Coronary artery (tissue), 2 donors: Measurements from ENCODE around the gene IL3RA.
"Not testable (repeated sequence)": the region's sequence is repeated elsewhere in the genome, so short reads cannot be mapped to it uniquely, and the experiment has no call there.

Experiments used
- DNase-seq: peaks from one replicate; pipeline ENCODE4 v3.0.0-alpha.2; 2017; ENCODE audit warnings: low spot score
- H3K27ac ChIP-seq, 2 donors: fragments of 200-600 bp; sonication (generic); one replicate each; pipeline ENCODE4 v1.5.1; 2016 to 2019
- H3K4me3 ChIP-seq: fragments of 200-600 bp; sonication (generic); 2 replicates; pipeline ENCODE4 v1.5.1; 2016; ENCODE audit warnings: mild to moderate bottlenecking, moderate library complexity
- TF ChIP-seq, protein P1 (sequence below): fragments of 200-600 bp; sonication (generic); IDR thresholded peaks from one replicate; pipeline ENCODE4 v1.5.1; 2019; ENCODE audit warnings: antibody characterized with exemption

The IL3RA gene

DNA sequence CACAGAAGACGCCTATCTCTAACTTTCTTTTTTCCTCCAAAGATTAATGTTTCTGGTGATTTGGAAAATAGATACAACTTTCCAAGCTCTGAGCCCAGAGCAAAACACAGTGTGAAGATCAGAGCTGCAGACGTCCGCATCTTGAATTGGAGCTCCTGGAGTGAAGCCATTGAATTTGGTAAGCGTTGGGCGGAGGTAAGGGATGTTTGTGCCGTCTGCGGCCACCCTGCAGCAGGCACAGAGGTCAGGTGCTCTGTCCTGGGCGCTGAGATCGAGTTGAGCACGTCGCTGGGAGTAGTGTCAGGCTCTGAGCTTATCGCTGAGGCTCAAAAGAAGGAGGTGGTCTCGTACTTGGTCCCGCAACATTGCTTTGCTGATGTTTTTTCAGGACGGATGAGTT is 36.1 kb upstream of the IL3RA start:
- TF ChIP-seq, protein P1, sequence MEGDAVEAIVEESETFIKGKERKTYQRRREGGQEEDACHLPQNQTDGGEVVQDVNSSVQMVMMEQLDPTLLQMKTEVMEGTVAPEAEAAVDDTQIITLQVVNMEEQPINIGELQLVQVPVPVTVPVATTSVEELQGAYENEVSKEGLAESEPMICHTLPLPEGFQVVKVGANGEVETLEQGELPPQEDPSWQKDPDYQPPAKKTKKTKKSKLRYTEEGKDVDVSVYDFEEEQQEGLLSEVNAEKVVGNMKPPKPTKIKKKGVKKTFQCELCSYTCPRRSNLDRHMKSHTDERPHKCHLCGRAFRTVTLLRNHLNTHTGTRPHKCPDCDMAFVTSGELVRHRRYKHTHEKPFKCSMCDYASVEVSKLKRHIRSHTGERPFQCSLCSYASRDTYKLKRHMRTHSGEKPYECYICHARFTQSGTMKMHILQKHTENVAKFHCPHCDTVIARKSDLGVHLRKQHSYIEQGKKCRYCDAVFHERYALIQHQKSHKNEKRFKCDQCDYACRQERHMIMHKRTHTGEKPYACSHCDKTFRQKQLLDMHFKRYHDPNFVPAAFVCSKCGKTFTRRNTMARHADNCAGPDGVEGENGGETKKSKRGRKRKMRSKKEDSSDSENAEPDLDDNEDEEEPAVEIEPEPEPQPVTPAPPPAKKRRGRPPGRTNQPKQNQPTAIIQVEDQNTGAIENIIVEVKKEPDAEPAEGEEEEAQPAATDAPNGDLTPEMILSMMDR, result no peak
- no peak for DNase-seq
- Histone ChIP-seq H3K27ac (no peak overlapping the region), H3K4me3 (no peak overlapping the region)

DNA sequence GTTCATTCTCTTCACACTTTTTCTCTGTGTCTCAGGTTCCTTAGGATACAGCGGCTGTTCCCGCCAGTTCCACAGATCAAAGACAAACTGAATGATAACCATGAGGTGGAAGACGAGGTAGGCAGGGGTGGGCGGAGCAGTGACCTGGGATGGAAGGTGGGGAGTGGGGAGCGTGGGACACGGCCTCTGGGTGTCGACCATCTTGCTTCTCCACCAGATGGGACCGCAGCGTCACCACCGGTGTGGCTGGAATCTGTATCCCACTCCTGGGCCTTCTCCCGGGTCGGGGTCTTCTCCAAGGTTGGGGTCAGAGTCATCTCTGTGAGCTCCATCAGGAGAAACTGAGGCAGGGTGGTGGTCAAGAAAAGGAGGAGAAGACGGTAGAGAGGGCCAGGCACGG is 31.2 kb upstream of the IL3RA start:
- no peak overlapping the region for H3K27ac ChIP-seq
- H3K4me3 ChIP-seq, result no peak overlapping the region
- DNase-seq, result no peak
- TF ChIP-seq, protein P1, result no peak

DNA sequence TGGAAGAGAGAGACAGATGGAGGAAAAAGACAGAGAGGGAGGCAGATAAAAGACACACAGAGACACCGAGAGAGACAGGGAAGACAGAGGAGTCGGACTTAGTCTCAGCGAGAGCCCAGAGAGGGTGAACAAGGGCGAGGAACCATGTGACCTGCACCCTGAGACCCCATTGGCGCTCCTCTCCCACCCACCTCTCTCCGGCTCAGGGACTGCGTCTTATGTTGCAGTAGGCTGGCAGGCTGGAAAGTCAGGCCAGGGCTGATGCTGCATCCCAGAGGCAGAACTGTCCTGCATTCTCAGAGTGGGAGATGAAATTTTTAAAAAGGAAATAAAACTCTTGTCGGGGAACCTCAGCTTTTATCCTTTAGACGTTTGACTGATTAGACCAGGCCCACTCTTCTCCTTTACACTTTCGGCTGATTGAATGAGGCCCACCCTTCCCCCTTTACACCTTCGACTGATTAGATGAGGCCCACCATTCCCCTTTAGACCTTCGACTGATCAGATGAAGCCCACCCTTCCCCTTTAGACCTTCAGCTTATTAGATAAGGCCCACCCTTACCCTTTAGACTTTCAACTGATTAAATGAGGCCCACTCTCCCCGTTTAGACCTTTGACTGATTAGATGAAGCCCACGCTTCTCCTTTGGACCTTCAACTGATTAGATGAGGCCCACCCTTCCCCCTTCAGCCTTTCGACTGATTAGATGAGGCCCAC is 29.5 kb upstream of the IL3RA start:
- Histone ChIP-seq H3K4me3 (no peak overlapping the region), H3K27ac (no peak overlapping the region)
- DNase-seq, result no peak
- TF ChIP-seq, protein P1, result no peak

DNA sequence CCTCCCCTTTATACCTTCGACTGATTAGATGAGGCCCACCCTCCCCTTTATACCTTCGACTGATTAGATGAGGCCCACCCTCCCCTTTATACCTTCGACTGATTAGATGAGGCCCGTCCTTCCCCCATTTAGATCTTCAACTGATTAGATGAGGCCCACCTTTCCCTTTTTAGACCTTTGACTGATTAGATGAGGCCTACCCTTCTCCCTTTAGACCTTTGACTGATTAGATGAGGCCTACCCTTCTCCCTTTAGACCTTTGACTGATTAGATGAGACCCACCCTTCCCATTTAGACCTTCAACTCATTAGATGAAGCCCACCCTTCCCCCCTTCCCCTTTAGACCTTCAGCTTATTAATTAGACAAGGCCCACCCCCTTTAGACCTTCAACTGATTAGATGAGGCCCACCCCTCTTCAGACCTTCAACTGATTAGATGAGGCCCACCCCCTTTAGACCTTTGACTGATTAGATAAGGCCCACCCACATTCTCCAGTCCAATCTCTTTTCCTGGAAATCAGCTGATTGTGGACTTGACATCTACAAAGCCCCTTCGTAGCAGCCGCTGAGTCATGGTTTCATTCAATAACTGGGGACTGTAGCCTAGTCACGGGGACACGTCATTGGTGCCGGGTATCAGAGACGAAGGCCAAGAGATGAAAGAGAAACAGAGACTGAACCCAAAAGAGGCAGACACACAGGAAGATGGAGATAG is 28.8 kb upstream of the IL3RA start:
- no peak for DNase-seq
- no peak overlapping the region for H3K27ac ChIP-seq
- TF ChIP-seq, protein P1, result no peak
- no peak overlapping the region for H3K4me3 ChIP-seq

DNA sequence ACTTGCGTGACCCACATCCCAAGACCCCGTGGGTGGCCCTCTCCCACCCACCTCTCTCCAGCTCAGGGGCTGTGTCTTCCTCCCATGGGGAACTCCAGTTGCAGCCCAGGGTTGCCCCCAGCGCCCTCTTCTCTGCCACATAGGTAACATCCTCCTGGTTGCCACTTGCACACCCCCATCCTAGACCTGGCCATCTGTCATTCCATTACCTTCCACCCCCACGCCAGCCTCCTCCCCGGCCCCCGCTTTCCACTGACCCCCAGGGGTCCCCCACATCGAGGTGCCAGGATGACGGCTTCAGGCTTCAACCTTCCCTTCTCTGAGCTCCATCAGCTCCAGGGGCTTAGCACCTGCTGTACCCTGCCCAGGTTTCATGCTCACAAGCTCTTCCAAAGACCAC is 28.1 kb upstream of the IL3RA start:
- DNase-seq, result no peak
- Histone ChIP-seq H3K4me3 (no peak overlapping the region), H3K27ac (no peak overlapping the region)
- TF ChIP-seq, protein P1, result no peak

DNA sequence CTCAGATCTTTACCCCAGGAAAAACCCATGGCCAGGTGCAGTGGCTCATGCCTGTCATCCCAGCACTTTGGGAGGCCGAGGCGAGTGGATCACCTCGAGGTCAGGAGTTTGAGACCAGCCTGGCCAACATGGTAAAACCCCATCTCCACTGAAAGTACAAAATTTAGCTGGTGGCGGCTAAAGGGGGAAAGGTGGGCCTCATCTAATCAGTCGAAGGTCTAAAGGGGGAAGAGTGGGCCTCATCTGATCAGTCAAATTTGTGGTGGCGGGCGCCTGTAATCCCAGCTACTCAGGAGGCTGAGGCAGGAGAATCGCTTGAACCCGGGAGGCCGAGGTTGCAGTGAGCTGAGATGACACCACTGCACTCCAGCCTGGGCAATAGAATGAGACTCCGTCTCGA is 27.7 kb upstream of the IL3RA start:
- DNase-seq, H3K27ac ChIP-seq, H3K4me3 ChIP-seq: not testable (repeated sequence)

DNA sequence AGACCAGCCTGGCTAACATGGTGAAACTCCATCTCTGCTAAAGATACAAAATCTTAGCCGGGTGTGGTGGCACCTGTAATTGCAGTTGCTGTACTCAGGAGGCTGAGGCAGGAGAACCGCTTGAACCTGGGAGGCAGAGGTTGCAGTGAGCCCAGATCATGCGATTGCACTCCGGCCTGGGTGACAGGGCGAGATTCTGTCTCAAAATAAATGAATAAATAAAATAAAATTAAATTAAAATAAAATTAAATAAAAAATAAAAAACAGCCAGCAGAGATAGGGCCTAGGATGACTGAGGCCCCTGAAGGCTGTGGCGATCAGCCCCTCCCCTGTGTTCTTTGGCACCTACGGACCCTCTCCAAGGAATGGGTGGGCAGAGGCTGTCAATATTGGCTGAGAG is 22.8 kb upstream of the IL3RA start:
- TF ChIP-seq, protein P1, result no peak
- Histone ChIP-seq H3K4me3 (no peak overlapping the region), H3K27ac (no peak overlapping the region)
- no peak for DNase-seq
